Panc1 (cell line): ENCODE results near the gene SLC9A2. TPM values are rescaled to one million over a fixed set of nuclear protein-coding genes. Genes with fewer than 3 reads are reported as not detected.

ENCODE experiments used
- ATAC-seq: fragments of 200-7000 bp; cut with Tn5 transposase; 2 replicates; pipeline ENCODE4 v1.9.1; 2020; ENCODE audit warnings: mild to moderate bottlenecking, moderate library complexity
- BruUV-seq: library from RNA; stranded (reverse); fragments of 400-500 nt; replicated peaks from 2 replicates; lab custom pipeline; 2021; lab: Mats Ljungman, UMichigan
- CTCF ChIA-PET: fragments of 300-600 bp; sonication (Branson Sonifier 250); formaldehyde crosslinking; loops from one replicate; lab custom pipeline; 2022; ENCODE audit warnings: antibody characterized with exemption; lab: Charles Lee
- POLR2A ChIA-PET: fragments of 300-600 bp; sonication (Branson Sonifier 250); formaldehyde crosslinking; loops from one replicate; lab custom pipeline; 2022; ENCODE audit warnings: antibody characterized with exemption; lab: Charles Lee
- DNase-seq: peaks from one replicate; pipeline ENCODE4 v3.0.0-alpha.2; 2010; ENCODE audit warnings: low read depth, low spot score
- H3K27ac ChIP-seq: 2 replicates; pipeline ENCODE4 v1.5.1; 2011; ENCODE audit warnings: mild to moderate bottlenecking, low read length, inconsistent platforms
- H3K27me3 ChIP-seq: fragments of 200-500 bp; sonication (Bioruptor generic); 2 replicates; pipeline ENCODE4 v1.6.0; 2014; ENCODE audit warnings: low read length, inconsistent platforms; ENCODE audit not compliant: control insufficient read depth, insufficient read depth
- H3K36me3 ChIP-seq: fragments of 200-500 bp; sonication (Bioruptor generic); 2 replicates; pipeline ENCODE4 v1.5.1; 2014; ENCODE audit warnings: inconsistent platforms, mild to moderate bottlenecking, low read length, moderate library complexity; ENCODE audit not compliant: control insufficient read depth, insufficient read depth
- H3K4me1 ChIP-seq: 2 replicates; pipeline ENCODE4 v1.5.1; 2011; ENCODE audit warnings: inconsistent platforms, mild to moderate bottlenecking, low read length, moderate library complexity; ENCODE audit not compliant: control insufficient read depth, insufficient read depth
- H3K4me3 ChIP-seq, 2 experiments: 2 replicates each; pipeline ENCODE4 v1.5.1; 2011 to 2012; ENCODE audit warnings: low read depth in 2 of 2, low read length in 2 of 2, mild to moderate bottlenecking in 2 of 2, inconsistent platforms in 1 of 2, moderate library complexity in 1 of 2
- H3K9me3 ChIP-seq: fragments of 200-500 bp; sonication (Bioruptor generic); 2 replicates; pipeline ENCODE4 v1.5.1; 2014; ENCODE audit warnings: low read depth, mild to moderate bottlenecking, inconsistent platforms, low read length, moderate library complexity; ENCODE audit not compliant: control insufficient read depth, insufficient read depth
- CTCF ChIP-seq: fragments of 450-650 bp; IDR thresholded peaks from 2 replicates; pipeline ENCODE4 v1.5.1; 2017; ENCODE audit warnings: mild to moderate bottlenecking
- POLR2AphosphoS5 ChIP-seq: IDR thresholded peaks from 2 replicates; pipeline ENCODE4 v1.6.1; 2012; ENCODE audit warnings: mild to moderate bottlenecking, low read depth, low read length, moderate library complexity
- REST ChIP-seq, 2 experiments: IDR thresholded peaks; 2 replicates each; pipeline ENCODE4 v1.6.1; 2011 to 2012; ENCODE audit warnings: low read depth in 2 of 2, control low read depth in 1 of 2, low read length in 1 of 2, mild to moderate bottlenecking in 1 of 2, moderate library complexity in 1 of 2; ENCODE audit not compliant: insufficient read depth in 1 of 2
- SIN3A ChIP-seq: IDR thresholded peaks from 2 replicates; pipeline ENCODE4 v1.6.1; 2012; ENCODE audit warnings: low read depth, mild to moderate bottlenecking, low read length, moderate library complexity, borderline replicate concordance; ENCODE audit not compliant: insufficient read depth
- TCF7L2 ChIP-seq: IDR thresholded peaks from 2 replicates; pipeline ENCODE4 v1.6.1; 2011; ENCODE audit warnings: mild to moderate bottlenecking, low read depth, low read length, inconsistent platforms
- in situ Hi-C: cut with HindIII; loops from 2 replicates; pipeline ENCODE4 v1.10.0; 2016; ENCODE audit warnings: low sequenced_read_pairs, low pct_unique_long_range_greater_than_20kb
- intact Hi-C: fragments of 100-400 bp; cut with micrococcal nuclease; formaldehyde crosslinking; loops from one replicate; pipeline ENCODE4 v1.10.0; 2022; ENCODE audit not compliant: unreplicated experiment
- total RNA-seq: library from RNA; stranded (reverse); gene quantifications from one replicate; pipeline ENCODE4 v1.2.1, GENCODE V29; 2021; ENCODE audit not compliant: unreplicated experiment

Gene SLC9A2
- total RNA-seq, 1 experiment from 2014 or later, result 4.1 TPM

- H3K27ac ChIP-seq, result no peak overlapping the region
- no peaks in the 10 kb centered on the region for H3K9me3 ChIP-seq
- H3K4me1 ChIP-seq, result peaks cover 3% of the 10 kb centered on the region
- intact Hi-C loops (loop anchor here (1.0 to 5.0 kb wide), 3 partner anchors 86 to 230 kb away; partner anchors contain the start of genes SLC9A2 and SLC9A4), in situ Hi-C loops (no loop called here)
- peak; percentile 94 for ATAC-seq
- BruUV-seq, result no TSS peak
- ChIA-PET CTCF (interaction anchor here (0.7 to 0.8 kb wide), 2 partner anchors 88 to 231 kb away, joined by 4 to 6 read pairs; partner anchors contain the start of gene SLC9A4), POLR2A (no interaction called here)
- no peak overlapping the region for H3K4me3 ChIP-seq
- DNase-seq, result peak; percentile 39
- no peak for TF ChIP-seq SIN3A
- no peak for TF ChIP-seq TCF7L2
- TF ChIP-seq REST (IDR thresholded peaks at IDR 0.05; ENCODE audit: insufficient read depth in 1 of 2, low read depth in 2 of 2, low read length in 1 of 2), result no peak
- TF ChIP-seq POLR2AphosphoS5, result no peak
- TF ChIP-seq CTCF, result peak; percentile 65; the same call in 1 of the 2 replicates
- H3K36me3 ChIP-seq, result no peaks in the 10 kb centered on the region
- no peaks in the 10 kb centered on the region for H3K27me3 ChIP-seq
Observed at GRCh38 chr2:102703748-102704147, 84.4 kb downstream of the SLC9A2 start.

GRCh38 chr2:102704531-102704930, 85.2 kb downstream of the SLC9A2 start:
- DNase-seq (no peak), ATAC-seq (no peak)
- H3K4me3 ChIP-seq, result no peak overlapping the region
- in situ Hi-C loops, result no loop called here
- intact Hi-C loops, result loop anchor here (5.0 kb wide), 2 partner anchors 87 to 182 kb away; partner anchors contain the start of gene SLC9A2
- no TSS peak for BruUV-seq
- CTCF ChIA-PET, result no interaction called here
- POLR2A ChIA-PET, result no interaction called here
- peaks cover 10% of the 10 kb centered on the region for H3K4me1 ChIP-seq
- TF ChIP-seq SIN3A (no peak), CTCF (no peak), TCF7L2 (no peak), POLR2AphosphoS5 (no peak), REST (IDR thresholded peaks at IDR 0.05; ENCODE audit: insufficient read depth in 1 of 2, low read depth in 2 of 2, low read length in 1 of 2) (no peak)
- no peaks in the 10 kb centered on the region for H3K27me3 ChIP-seq
- no peak overlapping the region for H3K27ac ChIP-seq
- H3K9me3 ChIP-seq, result no peaks in the 10 kb centered on the region
- H3K36me3 ChIP-seq, result no peaks in the 10 kb centered on the region
